GM19452 (cell line): ENCODE data around the gene RAD50.
"Not testable (repeated sequence)": the region's sequence is repeated elsewhere in the genome, so short reads cannot be mapped to it uniquely, and the experiment has no call there.

Source experiments
- ATAC-seq: cut with Tn5 transposase; IDR thresholded peaks from one replicate; pipeline ENCODE4 v1.9.1; 2021; ENCODE audit not compliant: unreplicated experiment

RAD50 gene

DNA sequence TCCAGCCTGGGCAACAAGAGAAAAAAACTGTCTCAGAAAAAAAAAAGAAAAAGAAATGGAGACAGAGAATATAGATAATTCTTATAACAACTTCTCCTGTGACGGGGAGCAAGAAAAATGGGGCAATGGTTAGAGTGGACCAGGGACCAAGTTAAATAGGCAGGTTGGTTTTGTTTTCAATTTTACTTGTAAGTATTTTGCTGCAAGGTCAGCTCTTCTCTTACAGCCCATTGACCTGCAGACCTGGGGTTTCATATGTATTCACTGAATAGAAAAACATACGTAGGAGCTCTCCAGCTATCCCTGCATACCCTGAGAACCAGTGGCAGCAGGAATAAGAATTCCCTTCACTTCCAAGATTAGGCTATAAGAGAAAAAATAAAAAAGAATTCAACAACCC lies 72.0 kb downstream of the RAD50 start:
- no peak for ATAC-seq

DNA sequence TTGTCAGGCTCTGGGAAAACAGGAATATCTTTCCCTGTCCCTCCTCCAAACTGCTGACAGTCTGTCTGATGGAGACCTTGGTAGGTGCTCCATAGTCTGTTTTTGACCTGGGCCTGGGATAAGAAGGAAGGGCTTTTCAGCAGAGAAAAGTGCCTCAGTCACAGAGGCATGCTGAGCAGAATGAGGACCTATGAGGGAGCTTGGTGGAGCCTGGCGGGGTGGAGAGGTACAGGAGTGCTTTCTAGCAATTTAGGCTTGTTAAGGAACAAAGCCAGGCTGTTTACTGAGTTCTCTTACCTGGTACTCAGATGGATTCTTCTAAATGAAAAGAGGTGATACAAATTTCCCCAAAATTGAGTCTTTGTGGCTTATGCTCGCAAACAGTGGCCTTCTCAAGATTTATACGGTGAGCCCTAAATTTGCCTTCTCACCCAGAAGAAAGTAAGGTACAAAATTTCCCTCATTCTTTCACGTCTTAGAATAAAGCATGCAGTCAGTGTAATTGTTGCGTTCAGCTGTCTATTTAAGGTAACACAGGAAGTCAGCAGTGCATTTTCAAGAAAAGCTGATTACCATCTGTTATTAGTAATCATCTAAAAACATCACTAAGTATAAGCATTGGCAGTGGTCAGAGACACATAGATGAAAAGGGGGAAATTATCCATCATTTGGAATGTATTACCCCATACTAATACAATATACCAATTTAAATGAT lies 72.6 kb downstream of the RAD50 start:
- ATAC-seq = peak; percentile 62

DNA sequence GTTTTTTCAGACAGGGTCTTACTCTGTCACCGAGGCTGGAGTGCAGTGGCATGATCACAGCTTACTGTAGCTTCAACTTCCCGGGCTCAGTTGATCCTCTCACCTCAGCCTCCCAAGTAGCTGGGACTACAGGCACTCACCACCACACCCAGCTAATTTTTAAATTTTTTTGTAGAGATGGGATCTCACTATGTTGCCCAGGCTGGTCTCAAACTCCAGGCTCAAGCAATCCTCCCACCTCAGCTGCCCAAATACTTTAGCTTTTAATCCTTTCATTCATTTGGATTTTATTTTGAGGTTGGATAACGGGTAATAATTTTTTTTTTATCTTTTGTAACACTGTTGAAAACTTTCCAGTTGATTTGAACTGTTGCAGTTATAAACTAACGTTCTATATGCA lies 76.8 kb downstream of the RAD50 start:
- not testable (repeated sequence) for ATAC-seq

DNA sequence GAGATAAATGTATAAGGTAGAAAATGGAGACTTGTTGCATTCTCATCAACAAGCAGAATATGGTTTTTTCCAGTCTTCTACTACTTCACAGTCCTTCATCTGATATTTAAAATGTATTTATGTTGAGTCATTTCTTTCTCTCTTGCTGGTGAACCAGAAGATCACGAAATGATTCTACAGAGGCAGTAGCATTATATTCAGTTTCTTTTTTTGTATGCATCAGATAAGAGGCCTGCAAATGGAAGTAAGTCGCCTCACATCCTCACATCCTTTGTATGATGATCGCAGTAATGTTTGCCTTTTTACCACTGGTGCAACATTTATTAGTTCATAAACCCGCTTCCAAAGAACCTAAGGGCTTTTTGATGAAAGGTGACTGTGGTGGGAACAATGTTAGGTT lies 79.1 kb downstream of the RAD50 start:
- no peak for ATAC-seq

DNA sequence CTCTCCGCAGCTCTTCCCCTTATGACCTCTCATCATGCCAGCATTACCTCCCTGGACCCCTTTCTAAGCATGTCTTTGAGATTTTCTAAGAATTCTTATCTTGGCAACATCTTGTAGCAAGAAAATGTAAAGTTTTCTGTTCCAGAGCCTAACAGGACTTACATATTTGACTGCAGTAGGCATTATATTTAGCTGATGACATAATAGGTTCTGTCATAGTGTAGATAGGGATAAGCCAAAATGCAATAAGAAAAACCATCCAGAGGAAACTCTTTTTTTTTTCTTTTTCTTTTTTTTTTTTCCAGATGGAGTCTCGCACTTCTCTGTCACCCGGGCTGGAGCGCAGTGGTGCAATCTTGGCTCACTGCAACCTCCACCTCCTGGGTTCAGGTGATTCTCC lies 80.5 kb downstream of the RAD50 start:
- no peak for ATAC-seq

DNA sequence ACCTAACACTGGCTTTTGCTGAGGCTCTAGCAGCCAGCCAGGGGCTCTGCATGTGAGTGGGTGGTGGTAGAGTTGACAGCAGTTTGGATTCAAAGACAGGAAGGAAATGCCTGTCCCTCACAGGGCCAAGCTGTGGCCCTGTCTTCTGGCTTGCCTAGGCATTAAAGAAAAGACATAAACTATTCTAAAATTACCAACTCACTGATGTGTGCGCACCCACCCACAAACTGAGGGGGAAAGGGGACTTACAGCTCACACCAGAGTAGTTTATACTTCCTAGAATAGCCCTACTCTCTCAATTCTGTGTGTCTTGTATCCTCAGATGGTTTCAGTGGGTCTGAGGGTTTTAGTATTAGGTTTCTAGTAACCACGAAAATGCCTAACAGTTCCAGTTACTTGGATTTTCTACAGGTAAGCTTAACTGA lies 82.9 kb downstream of the RAD50 start:
- ATAC-seq = peak; percentile 69

DNA sequence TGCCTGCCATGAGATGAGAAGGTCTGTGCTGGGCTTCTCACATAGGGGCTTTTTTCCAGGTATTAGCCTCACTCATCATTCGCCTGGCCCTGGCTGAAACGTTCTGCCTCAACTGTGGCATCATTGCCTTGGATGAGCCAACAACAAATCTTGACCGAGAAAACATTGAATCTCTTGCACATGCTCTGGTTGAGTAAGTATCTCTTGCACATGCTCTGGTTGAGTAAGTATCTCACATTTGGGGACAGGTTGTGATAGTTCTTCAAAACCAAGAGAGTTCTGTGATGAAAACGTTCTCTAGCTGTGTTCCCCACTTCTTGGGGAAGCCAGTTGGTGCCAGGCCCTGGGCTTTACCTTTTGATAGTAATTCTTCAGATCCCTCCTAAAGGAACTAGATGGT lies 83.8 kb downstream of the RAD50 start:
- ATAC-seq = no peak

DNA sequence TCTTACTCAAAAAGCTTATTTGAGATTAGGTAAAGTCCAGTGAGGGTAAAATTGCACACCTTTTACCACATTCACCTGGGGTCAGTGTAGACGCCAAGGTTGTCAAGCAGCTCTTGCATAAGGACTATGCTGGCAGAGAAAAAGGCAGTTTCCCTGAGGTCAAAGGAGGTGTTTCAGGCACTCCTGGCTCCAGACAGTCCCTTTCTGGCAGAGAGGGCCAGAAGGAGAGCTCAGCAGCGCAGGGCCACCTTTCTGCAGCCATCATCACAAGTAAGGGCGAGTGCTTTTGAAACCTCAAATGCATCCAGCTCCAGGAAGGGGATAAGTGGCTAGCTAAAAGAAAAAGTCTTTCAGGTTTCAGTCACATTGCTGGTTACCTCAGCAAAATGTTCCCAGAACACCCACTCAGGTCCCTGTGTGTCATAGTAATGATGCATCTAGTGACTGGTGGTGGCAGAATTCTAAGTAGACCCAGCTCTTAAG lies 84.5 kb downstream of the RAD50 start:
- ATAC-seq = no peak

DNA sequence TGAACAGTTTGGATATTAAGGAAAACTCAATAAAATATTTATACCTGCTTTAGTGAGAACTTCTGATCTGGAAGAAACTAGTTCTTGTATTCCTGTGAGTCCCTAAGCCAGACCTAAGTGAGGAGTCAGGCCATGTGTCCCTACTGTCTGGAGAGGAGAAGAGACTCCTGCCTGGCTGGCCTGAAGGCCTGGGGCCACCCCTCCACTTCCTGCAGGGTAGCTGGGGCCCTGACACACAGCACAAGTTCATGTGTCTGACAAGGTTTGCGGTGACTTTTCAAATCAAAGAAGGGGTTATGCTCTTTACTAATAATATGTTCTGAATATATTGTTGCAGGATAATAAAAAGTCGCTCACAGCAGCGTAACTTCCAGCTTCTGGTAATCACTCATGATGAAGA lies 85.1 kb downstream of the RAD50 start:
- ATAC-seq = no peak

DNA sequence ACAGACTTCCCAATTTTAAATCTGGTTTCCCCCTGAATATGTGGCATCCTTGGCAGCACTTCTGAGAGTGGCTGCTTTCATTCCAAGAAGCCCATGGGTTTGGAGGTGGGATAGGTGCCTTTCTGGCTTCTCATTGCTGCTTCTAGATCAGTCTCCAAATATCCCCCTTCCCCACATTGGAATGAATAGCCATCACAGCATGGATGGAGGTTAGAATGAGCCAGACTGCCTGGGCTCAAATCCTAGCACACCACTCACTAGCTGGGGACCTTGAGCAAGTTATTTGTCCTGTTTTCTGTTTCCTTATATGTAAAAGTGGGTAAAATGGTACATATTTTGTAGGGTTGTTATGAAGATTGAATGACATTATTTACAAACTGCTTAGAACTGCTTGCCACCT lies 87.4 kb downstream of the RAD50 start:
- ATAC-seq = no peak

DNA sequence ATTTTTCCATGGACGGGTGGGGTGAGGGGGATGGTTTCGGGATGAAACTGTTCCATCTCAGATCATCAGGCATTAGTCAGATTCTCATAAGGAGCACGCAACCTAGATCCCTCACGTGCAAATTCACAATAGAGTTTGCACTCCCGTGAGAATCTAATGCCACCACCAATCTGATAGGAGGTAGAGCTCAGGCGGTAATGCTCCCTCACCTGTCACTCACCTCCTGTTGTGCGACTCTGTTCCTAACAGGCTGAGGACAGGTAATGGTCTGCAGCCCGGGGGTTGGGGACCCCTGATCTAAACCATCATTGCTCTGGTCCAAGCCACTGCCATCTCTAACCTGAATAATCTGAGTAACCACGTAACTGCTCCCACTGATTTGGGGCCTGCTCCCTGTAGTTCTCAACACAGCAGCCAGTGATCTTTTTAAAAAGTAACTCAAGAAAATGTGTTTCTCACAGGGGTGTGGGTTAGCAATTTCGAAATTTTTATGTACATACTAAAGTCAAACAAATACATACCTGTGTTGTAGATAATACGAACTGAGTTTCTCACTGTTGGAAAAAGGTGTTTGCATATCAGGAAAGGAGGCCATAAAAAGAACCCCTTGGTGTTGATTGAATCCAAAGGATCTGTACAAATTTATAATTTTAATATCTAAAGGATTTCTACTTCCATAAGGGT lies 89.9 kb downstream of the RAD50 start:
- no peak for ATAC-seq

DNA sequence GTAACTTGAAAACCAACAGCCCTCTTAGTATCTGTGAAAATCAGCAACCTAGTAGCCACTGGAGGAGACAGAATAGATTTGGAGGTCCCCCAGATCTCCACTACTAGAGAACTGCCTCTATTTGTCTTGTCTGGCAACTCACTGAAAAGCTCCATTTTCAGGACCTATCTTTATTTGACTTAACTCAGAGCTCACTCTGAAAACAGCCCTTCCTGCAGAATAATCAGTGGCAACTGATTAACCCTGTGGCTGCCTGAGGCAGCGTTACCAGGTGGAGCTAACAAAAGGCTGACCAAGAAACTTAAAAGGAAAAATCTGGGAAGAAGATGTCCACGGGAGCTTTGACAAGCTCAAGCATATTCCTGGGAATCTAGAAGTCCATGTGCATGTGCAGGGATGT lies 90.7 kb downstream of the RAD50 start:
- no peak for ATAC-seq

DNA sequence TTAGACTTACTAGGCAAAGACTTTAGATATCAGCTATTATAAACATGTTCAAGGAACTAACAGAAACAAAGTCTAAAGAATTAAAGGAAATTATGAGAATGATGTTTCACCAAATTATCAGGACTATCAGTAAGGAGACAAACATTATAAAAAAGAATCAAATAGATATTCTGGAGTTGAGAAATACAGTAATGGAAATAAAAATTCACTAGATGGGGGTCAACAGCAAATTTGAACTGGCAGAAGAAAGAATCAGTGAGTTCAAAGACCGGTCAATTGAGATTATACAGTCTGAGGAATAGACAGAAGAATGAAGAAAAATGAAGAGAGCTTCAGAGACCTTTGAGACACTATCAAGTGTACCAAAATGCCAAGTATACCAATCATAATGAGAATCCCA lies 91.6 kb downstream of the RAD50 start:
- ATAC-seq = no peak

DNA sequence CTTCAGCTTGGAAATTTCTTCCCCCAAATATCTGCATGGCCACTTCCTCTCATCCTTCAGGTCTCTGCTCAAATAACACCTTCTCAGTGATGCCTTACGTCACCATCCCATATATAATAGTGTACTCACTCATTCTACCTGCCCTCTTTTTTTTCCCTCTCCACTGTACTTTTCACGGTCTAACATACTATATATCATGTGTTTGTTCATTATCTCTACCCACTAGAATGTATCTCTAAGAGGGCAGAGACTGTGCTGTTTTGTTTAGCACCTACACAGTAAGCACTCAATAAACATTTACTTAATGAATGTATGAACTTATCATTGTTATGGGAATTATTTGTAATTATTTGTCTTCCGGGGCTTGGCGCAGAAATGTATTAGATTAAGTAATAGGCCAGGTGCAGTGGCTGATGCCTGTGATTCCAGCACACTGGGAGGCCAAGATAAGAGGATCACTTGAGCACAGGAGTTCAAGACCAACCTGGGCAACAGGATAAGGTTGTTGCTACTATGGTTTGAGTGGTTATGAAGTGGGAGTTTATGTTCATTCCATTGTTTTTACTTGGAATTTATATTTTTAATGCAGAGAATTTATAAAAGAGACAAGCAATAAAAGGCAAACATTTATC lies 95.2 kb downstream of the RAD50 start:
- ATAC-seq = no peak

DNA sequence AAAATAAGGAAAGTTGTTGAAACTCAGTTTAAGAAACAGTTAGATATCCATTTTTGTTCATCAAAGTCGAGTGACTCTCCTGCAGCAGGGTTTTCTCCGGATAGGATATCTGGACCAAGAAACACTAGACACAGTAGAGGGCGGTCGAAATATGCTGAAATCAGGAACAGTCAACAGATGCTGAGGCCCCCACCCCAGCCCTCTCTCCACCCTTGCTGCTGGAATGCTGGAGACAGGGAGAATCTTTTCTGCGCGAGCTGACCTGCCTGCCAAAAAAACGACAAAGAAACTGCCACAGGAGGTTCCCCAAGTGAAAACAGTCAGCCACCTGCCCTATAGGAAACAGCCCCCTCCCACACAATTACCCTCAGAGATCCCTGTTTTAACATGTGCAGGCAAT lies 96.9 kb downstream of the RAD50 start:
- ATAC-seq = no peak

DNA sequence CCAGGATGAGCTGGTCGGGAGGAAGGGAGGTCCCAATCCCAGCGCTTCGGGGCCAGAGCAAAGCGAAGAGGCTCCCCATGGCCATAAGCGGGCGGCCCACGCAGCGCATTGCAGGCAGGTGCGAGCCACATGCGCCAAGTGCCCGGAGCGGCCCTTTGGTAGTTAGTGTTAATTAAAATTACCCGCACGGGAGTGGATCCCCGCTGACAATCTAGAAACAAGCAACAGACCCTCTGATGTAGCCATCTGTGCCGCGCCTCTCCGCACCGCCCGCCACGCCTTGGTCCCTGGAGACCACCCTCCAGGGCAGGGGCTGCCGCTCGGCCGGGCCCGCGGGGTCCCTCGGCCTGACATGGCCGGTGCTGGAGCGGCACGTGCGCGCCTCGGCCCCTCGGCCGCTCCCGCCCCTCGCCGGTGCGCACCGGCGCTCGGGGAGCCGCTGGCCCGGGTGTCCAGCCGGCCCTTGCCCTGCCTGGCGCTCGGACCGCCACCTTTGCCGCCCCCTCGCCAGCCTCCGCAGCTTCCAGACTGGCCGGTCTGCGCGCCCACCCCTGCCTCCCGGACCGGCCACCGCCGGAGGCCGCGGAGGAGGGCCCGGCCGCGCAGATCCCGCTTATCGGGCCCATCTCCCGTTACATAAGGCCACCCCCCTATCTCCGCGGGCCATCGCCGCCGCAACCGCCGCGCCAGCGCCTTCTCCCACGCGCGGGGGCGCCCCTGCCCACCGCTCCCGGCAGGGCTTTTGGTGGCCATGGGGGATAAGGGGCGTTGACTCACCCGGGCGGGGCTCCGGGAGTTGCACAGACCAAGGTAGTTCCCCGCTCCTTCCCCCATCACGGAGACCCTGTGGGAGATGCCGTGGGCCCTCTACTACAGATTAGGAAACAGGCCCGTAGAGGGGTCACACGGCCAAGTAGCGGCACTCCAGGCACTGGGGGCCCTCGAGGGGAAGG lies 99.3 kb downstream of the RAD50 start:
- ATAC-seq = no peak

DNA sequence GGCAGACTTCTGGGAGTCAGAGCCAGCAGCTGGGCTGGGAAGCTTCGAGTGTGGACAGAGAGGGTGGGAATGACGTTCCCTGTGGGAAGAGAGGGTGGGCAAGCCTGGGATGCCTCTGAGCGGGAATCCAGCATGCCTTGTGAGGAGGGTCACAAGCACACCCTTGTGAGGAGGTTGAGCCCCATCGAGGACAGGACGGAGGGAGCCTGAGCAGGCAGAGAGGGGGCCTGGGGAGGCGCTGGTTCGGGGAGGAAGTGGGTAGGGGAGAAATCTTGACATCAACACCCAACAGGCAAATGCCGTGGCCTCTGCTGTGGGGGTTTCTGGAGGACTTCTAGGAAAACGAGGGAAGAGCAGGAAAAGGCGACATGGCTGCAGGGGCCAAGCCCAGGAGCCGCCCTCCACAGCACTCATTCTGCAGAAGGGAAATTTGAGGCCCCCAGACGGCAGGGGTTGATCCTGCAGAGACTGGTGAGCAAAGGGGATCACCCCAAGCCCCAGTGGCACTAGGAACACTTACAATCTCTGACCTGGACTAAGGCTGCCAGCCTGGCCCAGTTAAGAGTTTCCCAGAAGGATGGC lies 100.1 kb downstream of the RAD50 start:
- ATAC-seq = no peak

DNA sequence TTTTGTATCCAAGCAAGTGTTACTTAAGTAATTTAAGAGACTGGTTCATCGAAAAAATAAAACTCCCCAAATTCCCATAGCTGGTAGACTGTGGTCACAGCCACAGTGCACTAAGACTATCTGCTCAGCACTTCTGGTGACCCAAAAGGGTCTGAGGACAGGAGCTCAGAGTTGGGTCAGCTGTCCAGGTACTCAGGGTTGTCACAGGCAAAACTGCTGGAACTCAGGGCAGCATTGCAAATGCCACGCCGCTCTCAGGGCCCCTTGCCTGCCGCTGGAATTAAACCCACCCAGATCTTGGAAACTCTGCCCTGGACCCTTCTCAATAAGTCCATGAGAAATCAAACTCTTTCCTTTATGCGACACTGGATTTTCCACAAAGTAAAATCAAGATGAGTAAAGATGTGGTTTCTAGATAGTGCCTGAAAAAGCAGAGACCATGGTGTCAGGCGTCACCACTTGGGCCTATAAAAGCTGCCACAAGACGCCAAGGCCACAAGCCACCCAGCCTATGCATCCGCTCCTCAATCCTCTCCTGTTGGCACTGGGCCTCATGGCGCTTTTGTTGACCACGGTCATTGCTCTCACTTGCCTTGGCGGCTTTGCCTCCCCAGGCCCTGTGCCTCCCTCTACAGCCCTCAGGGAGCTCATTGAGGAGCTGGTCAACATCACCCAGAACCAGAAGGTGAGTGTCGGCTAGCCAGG lies 101.1 kb downstream of the RAD50 start, which contains the start of gene IL13:
TSS of gene IL13 (plus strand) at position 498 of the 705 bp plus-strand sequence. CDS start at position 512, 14 bp downstream.
- ATAC-seq = no peak

DNA sequence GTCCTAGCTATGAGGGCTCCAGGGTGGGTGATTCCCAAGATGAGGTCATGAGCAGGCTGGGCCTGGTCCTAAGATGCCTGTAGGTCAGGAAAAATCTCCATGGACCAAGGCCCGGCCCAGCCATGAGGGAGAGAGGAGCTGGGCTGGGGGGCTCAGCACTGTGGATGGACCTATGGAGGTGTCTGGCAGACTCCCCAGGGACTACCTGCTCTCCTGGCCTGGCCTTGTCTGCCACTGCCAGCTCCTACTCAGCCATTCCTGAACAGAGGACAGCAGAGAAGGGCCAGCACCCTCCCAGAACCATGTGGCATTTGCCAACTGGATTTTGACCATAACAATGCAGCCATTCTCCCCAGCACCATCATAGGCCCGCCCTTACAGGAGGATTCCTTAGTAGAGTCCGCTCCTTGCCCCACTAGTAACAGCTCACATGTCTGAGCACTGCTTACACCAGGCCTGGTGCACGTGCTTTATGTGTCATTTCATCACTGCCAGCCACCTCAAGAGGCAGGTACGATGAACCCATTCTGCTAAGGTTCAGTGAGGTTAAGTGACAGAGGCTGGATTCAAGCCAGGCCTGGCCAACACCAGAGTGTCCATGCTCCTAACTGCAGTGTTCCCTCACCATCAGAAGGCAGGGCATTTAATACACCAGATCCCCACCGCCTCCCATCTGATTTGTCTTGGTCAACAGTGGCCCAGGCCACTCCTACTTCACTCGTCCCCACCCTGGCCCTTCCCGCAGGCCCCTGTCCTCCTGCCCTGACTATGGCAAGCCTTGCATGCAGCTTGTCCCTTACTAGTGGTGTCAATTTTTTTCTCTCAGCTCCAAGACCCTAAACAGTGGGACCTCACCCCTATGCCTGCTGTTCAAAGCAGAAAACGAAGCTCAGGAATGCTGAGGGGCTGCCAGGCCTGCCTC lies 101.9 kb downstream of the RAD50 start:
- ATAC-seq = no peak
